Activated CD8-positive, alpha-beta memory T cell treated with anti-CD3 and anti-CD28 coated beads for 24 hours (primary cell): Measurements from ENCODE around the gene CREB3L2.
"Not testable (repeated sequence)": the region's sequence is repeated elsewhere in the genome, so short reads cannot be mapped to it uniquely, and the experiment has no call there.

ENCODE experiments used
- DNase-seq: peaks from one replicate; pipeline ENCODE4 v3.0.0-alpha.2; 2020

The CREB3L2 gene

DNA sequence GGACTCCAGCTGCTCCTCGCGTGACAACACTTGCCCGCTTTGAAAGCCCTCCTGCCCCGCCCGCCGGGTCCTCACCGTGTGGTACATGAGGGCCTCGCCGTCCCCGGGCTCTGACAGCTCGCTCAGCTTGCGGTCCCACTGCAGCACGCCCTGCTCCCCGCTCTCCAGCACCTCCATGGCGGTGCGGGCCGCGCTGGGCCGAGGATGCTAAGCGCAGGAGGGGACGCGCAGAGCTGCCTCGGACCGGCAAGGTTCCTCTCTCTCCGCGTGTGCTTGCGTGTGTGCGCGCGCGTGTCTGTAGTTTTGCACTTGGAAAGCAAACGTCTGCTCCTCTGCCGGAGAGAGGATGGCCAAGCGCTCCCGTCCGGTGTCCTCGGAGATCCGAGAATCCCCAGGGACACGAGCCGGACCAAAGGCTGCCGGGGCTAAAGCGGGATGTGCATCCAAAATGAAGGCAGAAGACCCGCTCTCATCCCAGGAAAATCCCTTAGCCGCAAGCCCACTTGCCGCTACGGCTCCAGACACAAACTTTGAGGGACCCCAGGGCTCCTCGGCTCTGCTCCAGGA is at the start of gene CREB3L2:
Gene CREB3L2 (minus strand): TSS at position 558 of the 567 bp plus-strand sequence. CDS start 381 bp downstream, at position 177.
- peak; percentile 83 for DNase-seq

- no peak for DNase-seq
Observed at GRCh38 chr7:138049505-138050116, 47.7 kb upstream of the CREB3L2 start.

- DNase-seq: no peak
Observed at GRCh38 chr7:138047907-138048306, 46.0 kb upstream of the CREB3L2 start.

GRCh38 chr7:138044897-138045296 is 43.0 kb upstream of the CREB3L2 start:
- no peak for DNase-seq

DNA sequence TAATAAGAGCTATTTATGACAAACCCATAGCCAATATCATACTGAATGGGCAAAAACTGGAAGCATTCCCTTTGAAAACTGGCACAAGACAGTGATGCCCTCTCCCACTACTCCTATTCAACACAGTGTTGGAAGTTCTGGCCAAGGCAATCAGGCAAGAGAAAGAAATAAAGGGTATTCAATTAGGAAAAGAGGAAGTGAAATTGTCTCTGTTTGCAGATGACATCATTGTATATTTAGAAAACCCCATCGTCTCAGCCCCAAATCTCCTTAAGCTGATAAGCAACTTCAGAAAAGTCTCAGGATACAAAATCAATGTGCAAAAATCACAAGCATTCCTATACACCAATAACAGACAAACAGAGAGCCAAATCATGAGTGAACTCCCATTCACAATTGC is 38.2 kb upstream of the CREB3L2 start:
- DNase-seq: not testable (repeated sequence)

GRCh38 chr7:138036135-138036534 is 34.2 kb upstream of the CREB3L2 start:
- DNase-seq: no peak

- no peak for DNase-seq
Observed at GRCh38 chr7:138033241-138033640, 31.4 kb upstream of the CREB3L2 start.

DNA sequence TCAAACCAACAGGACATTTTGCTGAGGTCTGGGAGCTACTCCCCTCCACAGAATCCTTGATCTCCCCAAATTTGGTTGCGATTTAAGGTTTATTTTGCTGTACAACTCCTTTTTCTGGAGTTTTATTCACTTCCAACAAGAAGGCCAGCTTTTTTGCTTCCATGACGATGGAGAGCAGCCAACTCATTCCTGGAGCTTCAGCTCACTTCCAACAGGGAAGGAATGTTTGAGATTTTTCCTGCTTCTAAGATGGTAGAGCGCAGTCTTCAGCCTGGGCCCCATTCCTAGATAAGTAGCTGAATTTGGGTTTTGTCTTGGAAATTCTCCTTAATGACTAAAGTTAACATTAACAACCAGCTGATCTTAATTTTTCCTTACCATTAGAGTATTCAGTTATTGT is 30.9 kb upstream of the CREB3L2 start:
- DNase-seq: no peak

DNA sequence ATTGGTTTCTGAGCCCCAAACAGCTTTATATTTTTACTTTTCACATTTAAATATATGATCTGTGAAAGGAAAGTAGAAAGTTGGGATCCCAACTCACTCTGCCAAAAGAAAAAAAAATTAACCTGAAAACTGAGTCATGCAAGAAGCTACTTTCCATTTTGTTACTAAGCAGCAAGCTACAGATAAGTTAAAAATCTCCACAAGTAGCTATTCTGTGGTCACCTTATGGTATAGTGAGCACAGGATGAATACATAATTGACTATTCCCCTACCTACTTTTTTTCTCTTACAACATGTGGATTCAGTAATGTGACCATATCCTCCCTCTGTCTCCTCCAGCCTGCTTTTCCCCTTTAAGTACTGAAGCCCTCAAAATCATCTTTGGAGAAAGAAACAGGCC is 30.3 kb upstream of the CREB3L2 start:
- no peak for DNase-seq

GRCh38 chr7:138030679-138031351 is 28.9 kb upstream of the CREB3L2 start:
- no peak for DNase-seq

DNA sequence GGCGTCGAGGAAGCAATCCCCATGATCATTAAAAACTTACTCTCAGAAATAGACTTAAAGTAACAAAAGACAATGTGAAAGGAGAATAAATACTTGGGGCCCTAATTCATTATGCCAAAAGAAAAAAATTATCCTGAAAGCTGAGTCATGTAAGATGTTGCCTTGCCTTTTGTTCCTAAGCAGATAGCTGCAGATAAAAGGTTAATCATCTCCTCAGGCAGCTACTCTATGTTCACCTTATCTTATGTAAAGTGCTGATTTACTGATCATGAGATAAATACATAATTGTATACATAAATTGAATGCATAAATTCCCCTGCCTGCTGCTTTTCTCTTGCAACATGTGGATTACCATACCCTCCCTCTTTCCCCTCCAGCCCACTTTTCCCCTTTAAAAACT is 28.1 kb upstream of the CREB3L2 start:
- no peak for DNase-seq

- DNase-seq: no peak
Observed at GRCh38 chr7:138029126-138029525, 27.2 kb upstream of the CREB3L2 start.

DNA sequence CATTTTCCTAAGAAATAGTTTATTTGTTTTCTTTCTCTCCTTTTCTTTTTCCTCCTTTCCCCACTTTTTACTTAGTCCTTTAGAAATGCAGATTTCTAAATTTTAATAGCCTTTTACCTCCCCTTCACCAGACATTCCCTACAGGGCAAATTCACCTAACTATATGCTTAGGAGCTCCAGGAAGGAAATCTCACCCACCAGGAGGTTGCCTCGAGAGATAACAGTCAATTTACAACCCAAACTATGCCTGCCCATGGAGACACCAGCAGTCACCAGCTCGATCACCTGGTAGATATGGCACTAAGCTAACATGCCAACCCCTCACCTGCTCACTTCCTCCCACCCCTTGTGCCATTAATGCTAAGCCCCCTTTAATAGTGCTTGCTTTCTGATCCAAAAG is 25.2 kb upstream of the CREB3L2 start:
- DNase-seq: no peak

GRCh38 chr7:138025215-138026186 is 23.6 kb upstream of the CREB3L2 start:
- no peak for DNase-seq

DNA sequence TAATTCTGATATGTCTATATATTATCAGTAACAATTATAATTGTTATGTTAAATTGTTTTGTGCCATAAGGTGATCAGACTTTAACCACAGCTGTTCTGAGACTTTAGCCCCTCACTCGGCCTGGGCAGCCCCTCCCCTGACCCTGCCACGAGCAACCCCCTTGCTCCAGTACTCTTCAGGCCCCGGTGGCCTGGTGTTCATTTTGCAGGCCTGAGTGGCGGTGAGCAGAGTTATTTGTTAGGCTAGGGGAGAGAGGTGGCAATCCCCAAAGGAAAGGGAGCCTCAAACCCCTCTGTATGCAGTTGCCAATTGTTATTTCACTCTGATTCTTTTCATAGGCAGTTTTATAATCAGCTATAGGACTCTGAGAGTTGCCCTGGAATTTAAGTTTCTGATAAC is 22.9 kb upstream of the CREB3L2 start:
- no peak for DNase-seq

- no peak for DNase-seq
Observed at GRCh38 chr7:138024343-138024691, 22.4 kb upstream of the CREB3L2 start.

GRCh38 chr7:138023618-138024342 is 21.9 kb upstream of the CREB3L2 start:
- DNase-seq: no peak

DNA sequence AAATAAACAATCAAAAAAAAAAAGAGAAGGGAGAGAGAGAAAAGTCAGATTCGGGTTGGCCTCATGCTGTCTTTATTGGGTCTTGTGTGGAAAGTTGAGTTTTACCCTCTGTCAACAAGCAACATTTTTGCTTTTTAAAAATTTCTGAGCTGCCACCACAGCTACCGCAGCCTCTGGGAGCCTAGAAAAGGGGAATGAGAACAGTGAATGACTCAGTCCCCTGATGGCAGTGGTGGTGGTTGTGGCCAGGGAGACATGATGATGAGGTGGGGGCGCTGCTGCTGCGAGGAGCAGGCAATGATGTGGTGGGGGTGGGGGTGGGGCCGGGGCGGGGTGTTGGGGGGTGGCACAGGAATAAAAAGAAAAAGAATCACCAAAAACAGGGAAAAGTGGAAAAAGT is 20.0 kb upstream of the CREB3L2 start:
- no peak for DNase-seq

DNA sequence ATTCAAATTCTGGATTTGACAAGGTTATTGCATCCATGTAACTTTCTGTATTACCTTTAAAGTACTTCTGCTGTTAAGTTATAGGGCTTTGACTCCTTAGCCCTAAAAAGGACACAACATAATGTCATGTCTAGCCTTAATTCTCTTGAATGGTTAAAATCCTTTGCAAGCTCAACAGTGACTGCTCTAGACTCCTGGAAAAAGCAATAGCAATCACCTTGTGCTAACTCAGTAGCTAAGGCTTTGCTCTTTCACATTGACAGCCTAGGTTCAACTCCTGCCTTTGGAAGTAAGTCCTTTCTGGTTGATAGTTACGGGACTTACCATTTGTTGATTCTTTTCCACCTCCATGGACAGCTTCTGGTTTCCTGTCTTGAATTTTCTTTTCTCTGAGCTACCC is 16.1 kb upstream of the CREB3L2 start:
- DNase-seq: no peak

GRCh38 chr7:138015096-138015495 is 13.2 kb upstream of the CREB3L2 start:
- DNase-seq: no peak

DNA sequence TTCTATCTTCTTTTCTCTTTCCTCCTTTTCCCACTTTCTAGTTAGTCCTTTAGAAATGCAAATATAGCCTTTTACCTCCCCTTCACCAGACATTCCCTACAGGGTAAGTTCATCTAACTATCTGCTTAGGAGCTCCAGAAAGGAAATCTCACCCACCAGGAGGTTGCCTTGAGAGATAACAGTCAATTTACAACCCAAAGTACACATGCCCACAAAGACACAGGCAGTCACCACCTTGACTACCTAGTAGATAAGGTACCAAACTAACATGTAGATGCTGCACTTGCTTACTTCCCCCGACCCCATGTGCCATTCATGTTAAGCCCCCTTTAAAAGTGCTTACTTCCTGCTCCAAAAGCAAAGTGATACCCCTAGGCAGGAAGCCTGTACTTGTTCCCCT is 12.8 kb upstream of the CREB3L2 start:
- DNase-seq: no peak

- DNase-seq: not testable (repeated sequence)
Observed at GRCh38 chr7:138014201-138014600, 12.3 kb upstream of the CREB3L2 start.

GRCh38 chr7:138009350-138009653 is 7.4 kb upstream of the CREB3L2 start:
- DNase-seq: no peak
